Left ventricle myocardium inferior (tissue), 1 donor: ENCODE data around the gene ZYX. TPM values are rescaled to one million over a fixed set of nuclear protein-coding genes. Genes with fewer than 3 reads are reported as not detected.

Source experiments
- DNase-seq: peaks from one replicate; pipeline ENCODE4 v3.0.0-alpha.2; 2020
- H3K27ac ChIP-seq: fragments of 200-600 bp; replicated peaks from 2 replicates; pipeline ENCODE4 v1.8.0; 2021
- H3K27me3 ChIP-seq: fragments of 200-600 bp; 2 replicates; pipeline ENCODE4 v1.8.0; 2021; ENCODE audit warnings: low read depth
- H3K36me3 ChIP-seq: fragments of 200-600 bp; 2 replicates; pipeline ENCODE4 v1.8.0; 2021
- H3K4me1 ChIP-seq: fragments of 200-600 bp; 2 replicates; pipeline ENCODE4 v1.8.0; 2021
- H3K4me3 ChIP-seq: fragments of 200-600 bp; 2 replicates; pipeline ENCODE4 v1.8.0; 2021; ENCODE audit warnings: mild to moderate bottlenecking, moderate library complexity
- H3K9me3 ChIP-seq: fragments of 200-600 bp; replicated peaks from 2 replicates; pipeline ENCODE4 v1.8.0; 2021
- CTCF ChIP-seq: fragments of 200-600 bp; IDR thresholded peaks from 2 replicates; pipeline ENCODE4 v1.8.0; 2021; ENCODE audit warnings: antibody characterized with exemption, mild to moderate bottlenecking, borderline replicate concordance
- intact Hi-C: fragments of 100-400 bp; cut with micrococcal nuclease; formaldehyde crosslinking; loops from one replicate; pipeline ENCODE4 v1.11.0; 2022
- total RNA-seq: library from RNA; stranded (reverse); fragmentation: NEBNext Ultra II Directional; extraction: Animal tissue kit (Norgen Biotek cat#: 25700); gene quantifications from one replicate; pipeline ENCODE4 v1.2.1, GENCODE V29; 2021
- donor health status: DM: no; HTN: yes; CAD: no; lungs with severe emphysema.

ZYX gene
- total RNA-seq, 1 donor from 2014 or later, result 68.4 TPM

DNA sequence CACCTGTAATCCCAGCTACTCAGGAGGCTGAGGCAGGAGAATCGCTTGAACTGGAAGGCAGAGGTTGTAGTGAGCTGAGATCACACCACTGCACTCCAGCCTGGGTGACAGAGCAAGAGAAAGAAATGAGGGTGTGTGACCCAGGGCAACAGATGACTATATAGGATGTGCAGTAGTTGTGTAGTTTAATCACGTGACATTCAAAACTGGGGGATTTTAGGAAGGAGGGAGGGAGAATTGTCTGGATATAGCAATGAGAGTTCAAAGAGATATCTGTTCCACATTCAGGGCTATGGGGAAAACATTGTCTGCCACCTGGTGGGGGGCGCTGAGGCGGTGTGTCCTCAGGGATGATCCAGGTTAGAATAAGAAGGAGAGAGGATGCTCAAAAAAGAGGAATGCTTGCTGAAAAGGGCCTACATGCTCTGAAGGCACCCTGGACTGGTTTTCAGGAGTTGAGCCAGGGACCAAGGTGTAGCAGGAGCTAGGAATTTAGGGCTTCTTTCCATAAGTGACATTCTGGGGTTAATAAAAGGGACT is 7.8 kb upstream of the ZYX start:
- Histone ChIP-seq H3K9me3 (no peaks in the 10 kb centered on the region), H3K4me3 (no peak overlapping the region), H3K4me1 (no peaks in the 10 kb centered on the region), H3K36me3 (no peaks in the 10 kb centered on the region), H3K27ac (no peak overlapping the region), H3K27me3 (peaks cover 14% of the 10 kb centered on the region)
- intact Hi-C loops, result no loop called here
- DNase-seq, result no peak
- no peak for TF ChIP-seq CTCF

DNA sequence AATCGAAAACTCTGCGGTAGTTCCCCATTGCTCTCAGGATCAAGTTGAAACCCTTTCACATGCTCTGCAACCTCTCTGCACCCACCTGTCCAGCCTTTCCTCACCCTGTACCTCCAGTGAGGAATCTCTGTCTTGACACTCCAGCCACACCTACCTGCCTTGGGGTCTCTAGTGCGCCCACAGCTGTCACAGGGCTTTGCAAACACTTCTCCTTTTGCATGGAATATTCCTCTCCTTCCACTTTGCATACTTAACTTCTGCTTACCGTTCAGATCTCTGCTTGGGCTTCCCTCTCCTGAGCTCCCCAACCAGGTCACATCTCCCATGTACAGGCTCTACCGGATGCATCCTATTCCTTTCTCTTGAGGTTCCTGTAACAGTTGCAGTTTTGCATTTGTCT is 6.6 kb upstream of the ZYX start:
- H3K27me3 ChIP-seq, result peaks cover 9% of the 10 kb centered on the region
- H3K36me3 ChIP-seq, result no peaks in the 10 kb centered on the region
- intact Hi-C loops, result no loop called here
- no peak overlapping the region for H3K27ac ChIP-seq
- peaks cover 8% of the 10 kb centered on the region for H3K4me1 ChIP-seq
- no peak overlapping the region for H3K4me3 ChIP-seq
- no peak for DNase-seq
- TF ChIP-seq CTCF, result no peak
- H3K9me3 ChIP-seq, result no peaks in the 10 kb centered on the region

DNA sequence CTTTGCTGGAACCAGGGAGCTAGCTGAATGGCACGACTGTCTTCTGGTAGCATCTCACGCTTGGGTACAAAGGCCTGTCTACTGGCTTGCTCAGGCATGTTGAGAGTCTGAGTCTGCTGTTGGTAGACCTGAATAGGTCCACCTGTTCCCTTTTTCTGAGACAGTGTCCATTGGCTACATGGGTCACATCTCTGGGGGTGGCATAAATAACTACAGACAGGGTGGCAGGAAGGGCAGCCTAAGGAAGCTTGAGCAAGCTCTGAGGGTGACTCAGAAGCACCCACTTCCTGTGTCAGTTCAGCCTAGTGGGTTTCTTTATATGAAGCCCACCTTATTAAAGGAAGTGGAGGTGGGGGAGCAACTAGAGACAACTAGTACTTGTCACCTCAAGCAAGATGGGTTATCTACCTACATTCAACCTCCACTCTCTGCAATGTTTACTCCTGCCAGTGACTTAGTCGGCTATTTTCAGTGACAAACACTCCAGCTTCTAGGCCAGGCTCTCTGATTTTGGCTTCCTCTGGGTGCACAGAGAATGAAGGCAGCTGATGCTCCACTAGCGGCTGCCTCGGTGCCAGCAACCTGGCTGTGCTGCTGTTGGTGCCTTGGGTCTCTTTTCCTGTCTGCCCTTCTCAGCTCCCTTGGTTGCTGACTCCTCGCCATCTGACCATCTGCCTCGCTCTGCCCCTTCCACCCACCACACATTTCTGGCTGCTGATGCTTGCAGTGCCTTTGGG is 5.7 kb upstream of the ZYX start:
- no peak for DNase-seq
- no peak for TF ChIP-seq CTCF
- Histone ChIP-seq H3K4me3 (no peak overlapping the region), H3K36me3 (no peaks in the 10 kb centered on the region), H3K9me3 (no peaks in the 10 kb centered on the region), H3K27ac (no peak overlapping the region), H3K4me1 (peaks cover 17% of the 10 kb centered on the region), H3K27me3 (no peaks in the 10 kb centered on the region)
- intact Hi-C loops, result no loop called here

GRCh38 chr7:143376396-143376795 is 4.7 kb upstream of the ZYX start:
- Histone ChIP-seq H3K4me1 (peaks cover 23% of the 10 kb centered on the region), H3K4me3 (no peak overlapping the region), H3K36me3 (no peaks in the 10 kb centered on the region), H3K9me3 (no peaks in the 10 kb centered on the region), H3K27ac (no peak overlapping the region), H3K27me3 (no peaks in the 10 kb centered on the region)
- no peak for TF ChIP-seq CTCF
- intact Hi-C loops, result no loop called here
- DNase-seq, result no peak

DNA sequence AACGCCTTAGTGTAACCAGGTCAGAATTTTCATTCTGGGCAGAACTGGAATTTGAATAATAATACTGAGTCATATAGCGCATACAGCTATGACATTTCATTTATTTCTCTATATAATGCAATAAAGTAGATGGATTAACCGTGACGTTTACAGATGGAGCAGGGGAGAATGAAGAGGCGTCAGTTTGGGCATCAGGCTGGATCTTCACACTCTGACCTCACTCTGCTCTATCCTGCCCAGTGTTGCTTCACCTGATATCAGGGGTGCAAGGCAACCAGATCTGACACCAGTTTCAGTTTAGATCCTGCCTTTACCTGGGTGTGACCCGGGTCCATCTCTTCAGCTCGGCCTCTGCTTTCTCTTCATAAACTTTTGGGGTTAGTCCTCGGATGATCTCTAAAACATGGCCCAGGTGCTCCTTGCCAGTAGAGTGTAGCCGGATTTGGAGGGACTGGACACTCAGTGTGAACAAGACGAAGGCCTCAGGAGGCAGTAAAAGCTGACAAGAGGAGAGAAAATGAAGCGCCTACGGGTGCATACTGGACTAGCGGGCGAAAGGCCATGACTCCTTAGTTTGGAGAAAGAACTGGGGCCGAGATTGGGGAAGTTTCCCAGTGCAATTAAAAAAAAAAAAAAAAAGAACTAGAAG is 1.4 kb upstream of the ZYX start:
- Histone ChIP-seq H3K27me3 (no peaks in the 10 kb centered on the region), H3K36me3 (peaks cover 9% of the 10 kb centered on the region), H3K4me3 (peak overlapping the region; percentile 98), H3K27ac (peak overlapping the region; percentile 99), H3K9me3 (no peaks in the 10 kb centered on the region), H3K4me1 (peaks cover 57% of the 10 kb centered on the region)
- TF ChIP-seq CTCF, result no peak
- DNase-seq, result no peak
- intact Hi-C loops, result no loop called here
